Activated CD8-positive, alpha-beta memory T cell treated with anti-CD3 and anti-CD28 coated beads, Interleukin-2, amount 50 U/mL, for 24 hours (primary cell): ENCODE results near the gene KCNN3.
"Not testable (repeated sequence)": the region's sequence is repeated elsewhere in the genome, so short reads cannot be mapped to it uniquely, and the experiment has no call there.

Experiments
- DNase-seq: peaks from one replicate; pipeline ENCODE4 v3.0.0-alpha.2; 2020; ENCODE audit errors: extremely low read depth

The KCNN3 gene

DNA sequence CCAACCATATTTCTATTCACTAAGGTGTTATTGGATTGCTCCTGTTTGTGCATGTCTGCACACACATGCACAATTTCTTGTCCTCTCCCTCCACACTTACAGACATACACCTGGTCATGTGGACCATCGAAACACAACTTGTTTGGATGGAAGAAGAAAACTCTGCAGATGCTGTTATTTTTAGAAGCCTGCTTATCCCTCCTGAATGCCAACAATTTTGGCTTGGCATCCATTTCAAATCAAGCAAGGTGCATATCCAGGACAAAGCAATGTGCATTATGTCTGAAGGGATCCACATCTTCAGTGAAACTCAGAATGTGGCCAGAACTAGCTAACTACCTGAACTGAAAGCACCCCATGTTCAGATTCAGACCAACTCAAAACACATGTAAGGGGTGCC, 163.2 kb downstream of the KCNN3 start:
- DNase-seq: no peak

DNA sequence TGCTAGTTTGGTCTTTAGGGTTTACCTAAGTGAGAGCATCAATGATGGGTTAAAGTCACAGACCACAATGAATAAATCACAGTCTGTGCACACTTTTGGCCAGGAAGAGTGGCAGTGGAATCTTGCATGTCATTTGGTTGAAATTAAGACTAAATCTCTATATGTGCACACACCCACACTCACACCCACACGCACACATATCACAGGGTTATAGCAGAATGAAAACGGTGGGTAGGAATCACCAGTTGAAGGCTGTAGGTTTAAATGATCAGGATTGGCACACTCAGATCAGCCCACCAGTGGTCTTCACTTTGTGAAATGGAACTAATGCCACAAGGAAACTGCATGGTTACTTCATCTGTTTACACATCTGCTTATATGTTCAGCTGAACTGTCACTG, 164.5 kb downstream of the KCNN3 start:
- no peak for DNase-seq

DNA sequence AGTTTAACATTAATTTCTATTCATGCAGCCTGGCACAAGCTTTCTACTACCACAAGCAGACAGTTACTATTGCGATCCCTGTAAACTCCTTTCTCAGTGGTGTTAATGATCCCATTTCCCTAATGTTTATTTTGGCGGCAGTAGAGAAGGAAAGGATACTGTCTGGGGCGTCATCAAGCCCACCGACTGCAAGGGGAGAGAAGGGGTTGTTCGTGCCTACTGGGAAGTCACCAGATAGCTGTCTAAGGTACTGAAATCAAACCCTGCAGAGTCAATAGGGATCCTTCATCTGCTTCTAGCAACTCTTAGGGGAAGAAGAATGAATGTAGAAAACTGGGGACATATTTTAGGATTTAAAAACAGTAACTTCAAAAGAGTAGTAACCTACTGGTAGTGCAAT, 166.9 kb downstream of the KCNN3 start:
- no peak for DNase-seq

DNA sequence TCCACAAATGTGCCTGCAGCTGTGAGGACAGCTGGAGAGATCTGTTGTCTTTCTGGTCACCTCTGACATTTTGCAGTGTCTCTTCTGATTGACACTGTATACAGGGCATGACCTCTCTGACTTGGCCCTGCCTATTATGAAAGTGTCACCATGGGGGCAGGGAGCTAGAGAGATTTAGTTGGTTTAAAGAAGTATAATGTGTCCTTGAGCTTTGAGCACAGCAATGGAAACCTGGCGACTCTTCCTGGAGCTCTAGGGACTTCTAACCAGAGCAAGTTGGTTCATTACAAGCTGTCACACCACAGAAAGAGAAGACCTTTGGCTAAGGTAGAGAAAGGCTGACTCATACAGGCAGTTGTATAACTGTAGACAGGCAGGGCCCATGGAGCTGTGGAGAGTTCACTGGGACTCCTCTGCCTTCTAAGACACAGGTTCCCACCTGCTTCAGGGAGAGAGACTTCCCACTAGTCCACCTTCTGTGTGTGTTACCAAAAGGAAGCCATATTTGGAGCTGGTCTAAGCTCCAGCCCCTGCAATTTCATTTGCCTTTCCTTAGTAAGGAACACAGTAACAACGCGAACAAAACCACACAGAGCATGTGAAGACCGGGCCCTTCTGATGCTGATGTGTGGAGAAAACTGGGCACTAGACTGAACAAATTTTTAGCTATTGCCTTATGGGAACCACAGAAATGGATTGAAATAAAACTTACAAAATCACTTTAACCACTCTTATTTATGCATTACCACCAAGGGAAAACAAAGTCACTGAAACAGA, 171.6 kb downstream of the KCNN3 start:
- DNase-seq: no peak

DNA sequence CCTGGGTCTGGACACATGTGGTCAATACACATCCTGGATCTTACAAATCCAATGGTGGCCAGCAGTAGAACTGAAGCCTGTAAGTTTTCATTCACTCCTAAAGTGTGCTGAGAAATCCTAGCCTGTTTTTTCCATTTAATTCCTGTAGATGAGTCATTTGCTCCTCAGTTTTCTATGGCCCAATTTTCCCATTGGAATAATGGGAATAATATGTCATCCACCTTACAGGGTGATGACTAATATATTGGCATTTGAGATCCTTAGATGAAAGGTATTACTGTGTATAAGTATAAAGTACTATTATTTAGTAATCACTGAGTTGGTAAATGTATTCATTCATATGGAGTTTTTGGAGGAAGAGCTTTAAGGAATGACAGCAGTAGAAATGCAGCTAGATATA, 172.4 kb downstream of the KCNN3 start:
- no peak for DNase-seq

DNA sequence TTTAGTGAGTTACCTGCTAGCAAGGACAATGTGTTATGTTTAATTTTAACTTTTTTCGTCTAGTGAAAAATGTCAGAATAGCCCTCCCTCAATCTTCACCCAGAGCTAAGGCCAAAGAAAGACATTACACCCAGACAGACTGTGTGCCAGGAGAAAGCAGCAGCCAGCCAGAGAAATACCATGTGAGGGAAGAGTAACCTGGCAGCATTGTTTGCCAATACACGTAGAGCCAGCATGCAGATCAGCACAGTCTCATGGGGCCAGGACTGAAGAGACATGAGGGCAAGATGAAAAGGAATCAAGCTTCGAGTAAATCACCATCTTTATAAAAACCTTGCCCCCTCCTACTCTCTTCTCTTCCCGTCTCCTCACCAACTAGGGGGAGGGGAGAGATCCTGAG, 173.6 kb downstream of the KCNN3 start:
- no peak for DNase-seq

DNA sequence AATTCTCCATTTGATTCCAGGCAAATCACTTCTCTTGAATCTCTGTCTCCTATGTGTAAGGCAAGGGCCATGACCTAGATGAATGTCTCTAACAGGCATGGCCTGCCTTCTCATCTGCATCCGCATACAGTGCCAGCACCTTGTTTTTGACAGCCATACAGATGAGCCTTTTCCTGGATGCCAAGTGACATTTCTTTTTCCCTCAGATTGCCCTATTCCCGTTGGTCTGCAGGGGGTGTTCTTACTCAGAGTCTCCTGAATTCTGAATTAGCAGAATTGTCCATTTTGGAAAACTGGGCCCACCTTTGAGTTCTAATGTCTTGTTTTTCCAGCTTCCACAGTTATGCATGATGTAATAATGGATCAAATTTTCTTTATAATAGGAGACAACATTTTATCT, 174.1 kb downstream of the KCNN3 start:
- DNase-seq: no peak

DNA sequence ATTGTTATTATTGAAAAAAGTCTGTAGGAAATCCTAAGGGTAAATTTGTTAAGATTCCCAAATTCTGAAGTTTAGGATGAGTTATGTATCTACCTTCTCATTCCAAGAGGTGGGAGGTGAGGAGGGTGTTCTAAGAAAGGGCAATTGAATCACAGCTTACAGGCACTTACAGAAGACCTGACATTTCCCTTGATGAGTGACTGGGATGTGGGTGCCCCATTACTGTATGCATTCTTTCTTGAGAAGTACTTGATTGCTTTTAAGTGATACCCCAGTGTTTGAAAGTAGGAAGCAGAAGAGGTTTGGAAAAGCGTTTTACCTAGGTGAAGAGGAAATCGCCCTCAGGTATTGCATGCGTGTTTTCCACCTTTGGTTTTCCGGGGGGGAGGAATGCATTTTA, 175.1 kb downstream of the KCNN3 start:
- DNase-seq: no peak

DNA sequence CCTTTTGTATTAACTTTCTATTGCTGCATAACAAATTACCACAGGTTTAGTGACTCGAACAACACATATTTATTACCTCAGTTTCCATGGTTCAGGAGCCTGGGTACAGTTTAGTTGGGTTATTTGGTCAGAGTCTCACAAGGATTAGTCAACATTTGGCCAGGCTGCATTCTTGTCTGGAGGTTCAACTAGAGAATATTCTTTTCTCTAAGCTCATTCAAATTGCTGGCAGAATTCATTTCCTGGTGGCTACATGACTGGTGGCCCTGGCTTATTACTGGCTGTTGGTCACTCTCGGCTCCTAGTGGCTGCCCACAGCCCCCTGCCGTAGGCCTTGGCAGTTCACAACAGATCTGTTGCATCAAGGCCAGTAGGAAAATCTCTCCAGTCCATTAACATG, 181.0 kb downstream of the KCNN3 start:
- no peak for DNase-seq

DNA sequence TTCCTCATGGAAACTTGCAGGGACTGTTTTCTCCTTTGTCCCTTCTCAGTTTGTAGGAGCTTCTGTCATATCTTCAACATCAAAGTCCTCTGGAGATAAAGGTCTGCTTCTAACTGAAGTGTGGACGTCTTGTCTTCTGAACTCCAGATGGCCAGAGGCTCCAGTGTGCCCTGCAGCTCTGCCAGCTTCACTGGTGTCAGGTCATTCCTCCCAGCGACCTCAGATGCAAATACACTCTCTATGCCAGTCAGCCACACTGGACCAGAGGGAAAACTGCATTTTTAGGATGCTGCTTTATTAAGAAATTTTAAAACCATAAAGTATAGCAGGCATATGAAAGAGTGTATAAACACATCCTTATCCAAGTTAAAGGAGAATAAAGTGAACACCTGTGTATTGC, 183.6 kb downstream of the KCNN3 start:
- no peak for DNase-seq

DNA sequence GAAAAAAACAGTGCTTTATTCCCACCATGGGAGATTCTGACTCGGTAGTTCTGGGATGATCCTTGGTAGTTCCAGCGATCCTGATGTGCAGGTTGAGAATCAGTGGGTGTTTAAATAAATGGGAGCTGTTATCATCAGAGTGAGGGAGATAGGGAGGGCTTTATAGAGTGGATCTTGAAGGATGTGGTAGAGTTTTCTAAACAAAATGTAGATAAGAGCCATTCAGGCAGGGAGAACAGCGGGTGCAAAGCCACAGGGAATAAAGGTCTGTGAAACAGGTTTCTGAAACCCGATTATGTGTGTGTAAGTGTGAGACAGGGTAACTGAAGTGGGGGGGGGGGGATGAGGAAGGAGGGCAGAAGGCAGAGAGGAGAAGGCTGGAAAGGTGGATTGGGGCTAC, 186.3 kb downstream of the KCNN3 start:
- DNase-seq: no peak

DNA sequence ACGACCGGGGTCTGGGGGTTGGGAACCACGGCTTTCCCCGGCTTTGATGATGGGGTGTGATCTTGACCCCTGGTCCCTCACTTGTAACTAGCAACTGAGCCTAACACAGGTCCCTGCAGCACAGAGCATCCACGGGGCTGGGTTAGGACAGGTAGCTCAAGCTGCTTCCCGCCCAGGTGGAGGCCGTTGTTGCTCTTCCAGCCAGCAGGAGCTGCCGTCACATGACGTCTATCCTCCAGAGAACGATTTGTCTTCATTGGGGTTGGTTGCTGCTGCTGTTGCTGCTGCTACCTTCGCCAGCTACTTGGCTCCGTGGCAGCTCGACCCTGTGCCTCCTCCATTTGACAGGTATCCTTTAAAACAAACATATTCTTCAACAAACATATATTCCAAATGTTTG, 187.8 kb downstream of the KCNN3 start:
- no peak for DNase-seq

DNA sequence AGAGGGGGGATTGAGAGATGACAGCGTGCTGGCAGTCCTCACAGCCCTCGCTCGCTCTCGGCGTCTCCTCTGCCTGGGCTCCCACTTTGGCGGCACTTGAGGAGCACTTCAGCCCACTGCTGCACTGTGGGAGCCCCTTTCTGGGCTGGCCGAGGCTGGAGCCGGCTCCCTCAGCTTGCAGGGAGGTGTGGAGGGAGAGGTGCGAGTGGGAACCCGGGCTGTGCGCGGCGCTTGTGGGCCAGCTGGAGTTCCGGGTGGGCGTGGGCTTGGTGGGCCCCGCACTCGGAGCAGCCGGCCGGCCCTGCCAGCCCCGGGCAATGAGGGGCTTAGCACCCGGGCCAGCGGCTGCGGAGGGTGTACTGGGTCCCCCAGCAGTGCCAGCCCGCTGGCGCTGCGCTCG, 192.2 kb downstream of the KCNN3 start:
- not testable (repeated sequence) for DNase-seq

DNA sequence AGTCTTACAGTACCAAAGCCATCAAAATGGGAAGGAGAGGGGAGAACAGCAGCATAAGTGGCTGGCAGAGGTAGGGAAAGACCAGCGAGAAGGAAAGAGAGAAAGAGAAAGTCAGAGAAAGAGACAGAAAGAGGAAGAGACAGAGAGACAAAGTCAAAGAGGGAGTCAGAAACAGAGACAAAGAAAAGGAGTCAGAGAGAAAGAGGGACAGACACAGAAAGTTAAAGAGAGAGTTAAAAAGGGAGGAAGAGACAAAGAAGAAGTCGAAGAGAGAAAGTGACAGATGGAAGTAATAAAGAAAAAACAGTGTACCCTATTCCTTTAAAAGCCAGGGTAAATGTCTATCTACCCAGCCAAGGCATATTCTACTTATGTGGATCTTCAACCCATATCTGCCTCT, 193.2 kb downstream of the KCNN3 start:
- DNase-seq: not testable (repeated sequence)

DNA sequence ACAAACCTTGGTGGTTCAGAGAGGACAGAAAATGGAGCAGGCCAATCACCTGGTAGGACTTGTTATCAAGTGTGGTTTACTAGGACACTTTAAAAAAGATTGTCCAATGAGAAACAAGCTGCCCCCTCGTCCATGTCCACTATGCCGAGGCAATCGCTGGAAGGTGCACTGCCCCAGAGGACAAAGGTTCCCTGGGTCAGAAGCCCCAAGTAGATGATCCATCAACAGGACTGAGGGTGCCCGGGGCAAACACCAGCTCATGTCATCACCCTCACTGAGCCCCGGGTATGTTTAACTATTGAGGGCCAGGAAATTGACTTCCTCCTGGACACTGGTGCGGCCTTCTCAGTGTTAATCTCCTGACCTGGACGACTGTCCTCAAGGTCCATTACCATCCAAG, 195.6 kb downstream of the KCNN3 start:
- not testable (repeated sequence) for DNase-seq

DNA sequence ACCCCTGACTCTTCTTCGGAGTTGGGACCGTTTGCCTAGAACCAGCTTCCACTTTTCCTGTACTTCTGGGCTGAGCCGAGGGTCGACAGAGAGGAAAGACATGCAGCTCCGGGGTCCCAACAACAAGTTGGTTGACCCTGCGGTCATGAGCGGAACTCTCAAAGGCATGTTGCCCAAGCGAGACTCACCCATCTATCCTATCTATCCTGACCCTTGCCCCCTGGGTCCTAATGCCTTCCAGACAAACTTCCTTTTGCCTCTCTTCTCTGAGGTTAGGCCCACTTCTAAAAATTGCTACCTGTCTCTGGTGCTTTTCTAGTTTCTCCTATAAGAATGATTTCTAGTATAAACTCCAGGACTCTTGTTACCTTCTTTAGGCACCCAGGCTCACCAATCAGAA, 197.8 kb downstream of the KCNN3 start:
- not testable (repeated sequence) for DNase-seq

DNA sequence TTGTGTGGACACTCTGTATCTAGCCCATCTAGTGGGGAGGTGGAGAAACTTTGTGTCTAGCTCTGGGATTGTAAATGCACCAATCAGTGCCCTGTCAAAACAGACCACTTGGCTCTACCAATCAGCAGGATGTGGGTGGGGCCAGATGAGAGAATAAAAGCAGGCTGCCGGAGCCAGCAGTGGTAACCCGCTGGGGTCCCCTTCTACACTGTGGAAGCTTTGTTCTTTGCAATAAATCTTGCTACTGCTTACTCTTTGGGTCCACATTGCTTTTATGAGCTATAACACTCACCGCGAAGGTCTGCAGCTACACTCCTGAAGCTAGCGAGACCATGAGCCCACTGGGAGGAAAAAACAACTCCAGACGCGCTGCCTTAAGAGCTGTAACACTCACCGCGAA, 198.7 kb downstream of the KCNN3 start:
- DNase-seq: not testable (repeated sequence)

DNA sequence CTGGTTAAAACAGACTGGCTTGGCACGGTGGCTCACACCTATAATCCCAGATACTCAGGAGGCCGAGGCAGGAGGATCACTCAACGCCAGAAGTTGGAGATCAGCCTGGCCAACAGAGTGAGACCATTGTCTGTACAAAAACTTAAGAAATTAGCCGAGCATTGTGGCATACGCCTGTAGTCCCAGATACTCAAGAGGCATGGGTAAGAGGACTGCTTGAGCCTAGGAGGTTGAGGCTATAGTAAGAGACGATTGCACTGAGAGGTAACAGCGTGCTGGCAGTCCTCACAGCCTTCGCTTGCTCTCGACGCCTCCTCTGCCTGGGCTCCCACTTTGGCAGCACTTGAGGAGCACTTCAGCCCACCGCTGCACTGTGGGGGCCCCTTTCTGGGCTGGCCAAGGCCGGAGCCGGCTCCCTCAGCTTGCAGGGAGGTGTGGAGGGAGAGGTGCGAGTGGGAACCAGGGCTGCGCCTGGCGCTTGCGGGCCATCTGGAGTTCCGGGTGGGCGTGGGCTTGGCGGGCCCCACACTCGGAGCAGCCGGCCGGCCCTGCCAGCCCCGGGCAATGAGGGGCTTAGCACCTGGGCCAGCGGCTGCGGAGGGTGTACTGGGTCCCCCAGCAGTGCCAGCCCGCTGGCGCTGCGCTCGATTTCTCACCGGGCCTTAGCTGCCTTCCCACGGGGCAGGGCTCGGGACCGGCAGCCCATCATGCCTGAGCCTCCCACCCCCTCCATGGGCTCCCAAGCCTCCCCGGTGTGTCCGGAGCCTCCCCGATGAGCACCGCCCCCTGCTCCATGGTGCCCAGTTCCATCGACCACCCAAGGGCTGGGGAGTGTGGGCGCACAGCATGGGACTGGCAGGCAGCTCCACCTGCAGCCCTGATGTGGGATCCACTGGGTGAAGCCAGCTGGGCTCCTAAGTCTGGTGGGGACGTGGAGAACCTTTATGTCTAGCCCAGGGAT, 199.5 kb downstream of the KCNN3 start:
- DNase-seq: not testable (repeated sequence)

DNA sequence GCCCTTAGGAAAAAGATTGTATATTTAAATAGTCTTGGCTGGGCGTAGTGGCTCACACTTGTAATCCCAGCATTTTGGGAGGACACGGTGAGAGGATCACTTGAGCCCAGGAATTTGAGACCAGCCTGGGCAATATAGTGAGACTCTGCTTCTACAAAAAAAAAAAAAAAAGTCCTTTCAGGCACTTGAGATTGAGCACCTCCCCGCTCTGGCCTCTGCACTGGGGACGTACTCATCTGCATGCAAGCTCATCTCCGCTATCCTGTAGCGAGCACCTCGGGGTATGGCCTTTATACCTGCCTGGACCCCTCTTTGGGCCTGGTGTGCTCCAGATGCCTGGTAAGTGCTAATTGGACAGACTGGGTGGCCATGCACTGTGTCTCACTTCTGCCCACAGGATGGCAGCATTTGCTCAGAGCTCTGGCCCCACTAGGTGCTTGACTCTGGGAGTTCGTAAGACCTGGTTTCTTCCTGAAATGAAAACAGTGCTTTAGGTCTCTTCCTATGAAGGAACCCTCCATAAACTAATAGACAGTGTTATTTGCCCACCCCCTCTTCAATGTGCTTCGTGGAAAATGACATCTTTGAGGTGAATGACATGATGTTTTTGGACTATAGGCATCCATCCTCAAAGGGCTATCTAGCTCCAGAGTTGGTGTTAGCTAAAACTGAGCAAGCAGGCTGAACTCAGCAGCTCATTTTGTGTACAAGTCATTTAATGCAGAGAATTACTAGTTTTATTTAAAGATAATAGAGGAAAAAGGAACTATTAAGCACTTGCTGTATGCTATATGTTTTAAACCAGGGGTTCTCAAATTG, 200.4 kb downstream of the KCNN3 start:
- peak; percentile 37 for DNase-seq

DNA sequence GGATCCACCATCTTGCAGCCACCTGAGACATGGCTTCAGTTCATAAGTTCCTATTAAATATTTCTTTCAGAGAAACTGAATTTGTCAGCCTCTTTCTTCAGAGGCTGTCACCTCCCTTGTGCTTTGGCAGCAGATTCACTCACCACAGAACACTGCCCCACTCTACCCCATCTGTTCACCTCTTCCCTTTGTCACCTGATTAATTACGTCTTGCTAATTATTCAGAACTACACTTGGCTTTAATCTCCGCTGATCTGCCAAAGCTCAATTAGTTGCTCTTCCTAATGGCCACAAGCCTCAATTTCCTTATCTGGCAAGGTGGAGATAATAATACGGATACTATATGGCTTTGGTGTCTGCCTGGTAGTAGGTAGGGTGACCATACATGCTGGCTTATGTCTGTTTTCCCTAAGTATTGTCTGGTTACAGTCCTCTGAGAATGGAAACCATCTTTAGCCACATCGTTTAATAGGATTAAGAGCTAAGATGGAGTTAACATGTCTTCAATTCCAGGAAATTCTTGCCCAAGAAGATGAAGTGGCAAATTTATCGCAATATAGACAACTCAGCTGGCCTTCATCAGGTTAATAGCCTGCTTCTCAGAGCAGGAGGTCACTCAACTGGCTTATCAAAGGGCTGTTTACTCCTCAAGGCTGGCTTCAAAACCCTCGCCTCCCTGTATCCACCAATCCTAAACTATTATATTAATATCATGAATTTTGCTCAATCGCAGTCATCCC, 203.9 kb downstream of the KCNN3 start:
- no peak for DNase-seq

DNA sequence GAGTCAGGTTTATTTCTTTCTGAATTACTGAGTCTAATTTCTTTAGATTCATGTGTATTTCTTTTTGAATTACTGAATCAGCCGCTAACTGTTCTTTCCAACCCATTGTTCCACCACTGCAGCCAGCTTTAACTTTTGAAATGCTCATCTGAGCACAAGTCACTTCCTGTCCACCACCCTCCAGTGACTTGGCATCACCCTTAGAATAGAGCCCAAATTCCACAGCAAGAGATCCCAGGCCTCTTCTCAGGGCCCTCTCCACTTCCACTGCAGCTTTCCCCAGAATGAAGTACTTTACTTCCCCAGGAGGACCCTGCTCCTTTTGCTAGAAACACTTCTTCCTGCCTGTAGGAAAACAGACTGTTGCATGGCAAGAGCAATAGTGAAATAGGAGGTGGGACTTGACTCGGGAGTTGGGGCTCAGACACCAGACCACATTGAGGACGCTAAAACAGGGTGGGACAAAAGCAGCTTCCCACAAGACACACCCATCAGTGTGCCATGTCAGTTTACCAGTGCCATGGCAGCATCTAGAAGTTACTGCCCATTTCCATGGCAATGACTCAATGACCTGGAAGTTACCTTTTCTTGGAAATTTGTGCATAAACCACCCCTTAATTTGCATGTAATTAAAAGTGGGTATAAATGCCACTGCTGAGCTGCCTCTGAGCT, 205.6 kb downstream of the KCNN3 start:
- DNase-seq: no peak
